C4-2B (cell line): Measurements from ENCODE around the gene SOS1.

Experiments
- H3K27ac ChIP-seq: fragments of 450-650 bp; 2 replicates; pipeline ENCODE4 v1.5.1; 2017
- CTCF ChIP-seq: fragments of 450-650 bp; conservative IDR thresholded peaks from 2 replicates; pipeline ENCODE4 v1.5.1; 2017; ENCODE audit warnings: mild to moderate bottlenecking
- ZFX ChIP-seq: fragments of 450-650 bp; IDR thresholded peaks from 2 replicates; pipeline ENCODE4 v1.6.1; 2017

SOS1 gene

GRCh38 chr2:39018638-39019037, 102.2 kb downstream of the SOS1 start:
- no peak overlapping the region for H3K27ac ChIP-seq
- TF ChIP-seq ZFX (no peak), CTCF (no peak)

GRCh38 chr2:39017334-39017733, 103.5 kb downstream of the SOS1 start:
- TF ChIP-seq CTCF (no peak), ZFX (no peak)
- H3K27ac ChIP-seq, result no peak overlapping the region

GRCh38 chr2:39015424-39015823, 105.4 kb downstream of the SOS1 start:
- H3K27ac ChIP-seq, result no peak overlapping the region
- TF ChIP-seq CTCF, result no peak
- no peak for TF ChIP-seq ZFX

GRCh38 chr2:39013871-39014270, 107.0 kb downstream of the SOS1 start:
- TF ChIP-seq ZFX, result no peak
- TF ChIP-seq CTCF, result no peak
- no peak overlapping the region for H3K27ac ChIP-seq

- no peak overlapping the region for H3K27ac ChIP-seq
- TF ChIP-seq ZFX, result no peak
- TF ChIP-seq CTCF, result no peak
These were observed 112.2 kb downstream of the SOS1 start for GRCh38 chr2:39008665-39009064.

- TF ChIP-seq CTCF (no peak), ZFX (no peak)
- no peak overlapping the region for H3K27ac ChIP-seq
These were observed 112.9 kb downstream of the SOS1 start for GRCh38 chr2:39007875-39008504.

- TF ChIP-seq ZFX, result no peak
- TF ChIP-seq CTCF, result no peak
- no peak overlapping the region for H3K27ac ChIP-seq
These were observed 120.3 kb downstream of the SOS1 start for GRCh38 chr2:39000552-39000951.
